Uterus (tissue), 4 donors: Measurements from ENCODE around the gene ANXA9. TPM values are rescaled to one million over a fixed set of nuclear protein-coding genes. Genes with fewer than 3 reads are reported as not detected.

Source experiments
- DNase-seq, 2 donors: peaks; one replicate each; pipeline ENCODE4 v3.0.0-alpha.2; 2019 to 2020
- H3K27ac ChIP-seq, 2 donors: fragments of 200-600 bp; sonication (generic); 1 replicate in 1 of 2; 2 replicates in 1 of 2; pipeline ENCODE4 v1.5.1; 2016 to 2018
- H3K27me3 ChIP-seq, 2 donors: fragments of 200-600 bp; sonication (generic); one replicate each; pipeline ENCODE4 v1.5.1; 2018 to 2019; ENCODE audit warnings: control low read depth in 1 of 2
- H3K36me3 ChIP-seq, 2 donors: fragments of 200-600 bp; sonication (generic); one replicate each; pipeline ENCODE4 v1.5.1; 2019; ENCODE audit warnings: control low read depth in 1 of 2
- H3K4me1 ChIP-seq, 2 donors: fragments of 200-600 bp; sonication (generic); one replicate each; pipeline ENCODE4 v1.5.1; 2018 to 2019; ENCODE audit warnings: control low read depth in 1 of 2
- H3K4me3 ChIP-seq, 2 donors: fragments of 200-600 bp; sonication (generic); 1 replicate in 1 of 2; 2 replicates in 1 of 2; pipeline ENCODE4 v1.5.1; 2018 to 2019; ENCODE audit warnings: mild to moderate bottlenecking in 1 of 2
- H3K9me3 ChIP-seq, 2 donors: fragments of 200-600 bp; sonication (generic); one replicate each; pipeline ENCODE4 v1.5.1; 2019; ENCODE audit warnings: control low read depth in 1 of 2
- POLR2A ChIP-seq, 2 donors: fragments of 450-650 bp; IDR thresholded peaks; one replicate each; pipeline ENCODE4 v1.6.1; 2016; ENCODE audit warnings: antibody characterized with exemption in 2 of 2, mild to moderate bottlenecking in 1 of 2, moderate library complexity in 1 of 2
- intact Hi-C: fragments of 100-400 bp; cut with DNase I; formaldehyde crosslinking; loops from one replicate; pipeline ENCODE4 v1.15.1; 2023; ENCODE audit warnings: low total_unique reads
- small RNA-seq: library from RNA; depleted of rRNA; stranded (forward); fragments of <200 nt; gene quantifications from one replicate; pipeline ENCODE3, GENCODE V24; 2016
- total RNA-seq, 4 donors: library from RNA; depleted of rRNA in 3 of 4; stranded (reverse); fragments of >200 nt in 3 of 4; gene quantifications; one replicate each; pipeline versions ENCODE4 v1.1.0 to v1.2.4, GENCODE V29; 2014 to 2023
- TF ChIP-seq, protein P1 (sequence below), 4 experiments: fragments of 200-600 bp in 2 of 4; fragments of 450-650 bp in 2 of 4; sonication (generic) in 2 of 4; IDR thresholded peaks; one replicate each; pipeline ENCODE4 v1.5.1; 2016 to 2019; ENCODE audit warnings: antibody characterized with exemption in 4 of 4, mild to moderate bottlenecking in 2 of 4, moderate library complexity in 1 of 4
- donor health status: DM: yes; HTN: yes; CAD: no.

The ANXA9 gene
- total RNA-seq, 4 donors from 2014 or later: 2.3 to 54.3 (median 6.2) TPM

DNA sequence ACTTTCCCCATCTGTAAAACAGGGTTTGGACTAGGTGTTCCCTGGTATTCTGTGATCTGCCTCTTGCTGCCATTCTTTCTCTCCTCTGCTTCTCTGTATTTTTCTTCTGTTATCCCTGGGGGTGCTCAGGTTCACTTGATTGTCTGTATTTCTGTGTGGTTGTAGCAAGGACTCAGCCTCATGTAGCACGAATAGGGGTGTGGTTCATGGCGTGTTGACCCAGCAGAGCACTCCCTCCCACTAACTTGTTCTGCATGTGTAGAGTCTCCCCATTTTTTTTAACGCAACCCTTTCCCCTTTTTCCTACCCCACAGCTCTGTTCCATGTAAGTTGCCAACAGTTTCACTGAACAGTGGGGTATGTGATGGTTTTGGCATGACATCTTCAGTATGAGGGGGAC lies 53.1 kb downstream of the ANXA9 start:
- Histone ChIP-seq H3K4me3 (no peak overlapping the region), H3K4me1 (no peaks in the 10 kb centered on the region), H3K9me3 (no peaks in the 10 kb centered on the region), H3K27ac (no peak overlapping the region), H3K27me3 (no peaks in the 10 kb centered on the region), H3K36me3 (no peaks in the 10 kb centered on the region)
- intact Hi-C loops: no loop called here
- no peak for DNase-seq
- no peak for TF ChIP-seq POLR2A (IDR thresholded peaks at IDR 0.05)
- TF ChIP-seq, protein P1, sequence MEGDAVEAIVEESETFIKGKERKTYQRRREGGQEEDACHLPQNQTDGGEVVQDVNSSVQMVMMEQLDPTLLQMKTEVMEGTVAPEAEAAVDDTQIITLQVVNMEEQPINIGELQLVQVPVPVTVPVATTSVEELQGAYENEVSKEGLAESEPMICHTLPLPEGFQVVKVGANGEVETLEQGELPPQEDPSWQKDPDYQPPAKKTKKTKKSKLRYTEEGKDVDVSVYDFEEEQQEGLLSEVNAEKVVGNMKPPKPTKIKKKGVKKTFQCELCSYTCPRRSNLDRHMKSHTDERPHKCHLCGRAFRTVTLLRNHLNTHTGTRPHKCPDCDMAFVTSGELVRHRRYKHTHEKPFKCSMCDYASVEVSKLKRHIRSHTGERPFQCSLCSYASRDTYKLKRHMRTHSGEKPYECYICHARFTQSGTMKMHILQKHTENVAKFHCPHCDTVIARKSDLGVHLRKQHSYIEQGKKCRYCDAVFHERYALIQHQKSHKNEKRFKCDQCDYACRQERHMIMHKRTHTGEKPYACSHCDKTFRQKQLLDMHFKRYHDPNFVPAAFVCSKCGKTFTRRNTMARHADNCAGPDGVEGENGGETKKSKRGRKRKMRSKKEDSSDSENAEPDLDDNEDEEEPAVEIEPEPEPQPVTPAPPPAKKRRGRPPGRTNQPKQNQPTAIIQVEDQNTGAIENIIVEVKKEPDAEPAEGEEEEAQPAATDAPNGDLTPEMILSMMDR (IDR thresholded peaks at IDR 0.05): no peak

DNA sequence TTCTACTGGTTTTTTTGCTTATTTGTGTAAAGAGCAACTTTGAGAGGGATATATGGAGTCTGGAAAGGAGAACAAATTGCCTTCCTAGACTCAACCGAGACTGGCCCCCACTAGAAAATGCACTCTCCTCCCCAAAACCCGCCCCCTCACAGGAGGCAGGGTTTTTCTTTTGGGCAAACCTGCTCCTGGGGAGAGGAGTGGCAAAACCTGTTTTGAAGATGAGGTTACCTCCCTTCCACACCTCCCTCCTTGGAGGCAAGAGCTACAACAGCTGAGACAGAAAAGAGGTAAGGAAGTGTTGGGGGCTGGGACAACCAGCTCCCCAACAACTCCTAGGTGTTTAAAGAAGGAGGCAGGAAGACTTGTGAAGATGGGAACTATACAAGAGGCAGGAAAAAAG lies 54.3 kb downstream of the ANXA9 start, which contains the start of gene BNIPL:
TSS of gene BNIPL (plus strand) at position 231 of the 400 bp plus-strand sequence. CDS start at position 371, 140 bp downstream.
- Histone ChIP-seq H3K9me3 (no peaks in the 10 kb centered on the region), H3K4me3 (no peak within 1 kb of the TSS)
- intact Hi-C loops: no loop called here

DNA sequence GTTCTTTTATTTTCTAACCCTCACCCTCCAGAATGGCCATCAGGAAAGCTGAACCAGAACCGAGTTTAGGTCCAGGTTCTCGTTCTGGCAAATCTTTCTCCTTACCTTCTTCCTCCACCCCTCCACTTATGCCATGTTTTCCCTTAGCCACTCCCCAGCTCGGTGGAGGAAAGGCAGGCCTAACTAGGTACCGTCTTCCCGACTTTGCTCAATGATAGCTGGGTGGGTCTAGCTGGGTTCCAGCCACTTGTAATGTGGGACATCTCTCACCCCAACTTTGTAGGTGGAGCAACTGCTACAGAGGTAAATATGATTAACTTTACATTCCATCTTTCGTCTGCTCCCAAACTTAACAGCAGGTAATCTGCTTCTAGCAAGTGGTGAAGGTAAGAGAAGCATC lies 54.9 kb downstream of the ANXA9 start:
- Histone ChIP-seq H3K4me1 (no peaks in the 10 kb centered on the region), H3K27ac (no peak overlapping the region), H3K36me3 (no peaks in the 10 kb centered on the region), H3K4me3 (no peak overlapping the region), H3K9me3 (no peaks in the 10 kb centered on the region), H3K27me3 (no peaks in the 10 kb centered on the region)
- no peak for TF ChIP-seq POLR2A (IDR thresholded peaks at IDR 0.05)
- TF ChIP-seq, protein P1 (IDR thresholded peaks at IDR 0.05): no peak
- intact Hi-C loops: no loop called here
- DNase-seq: no peak

More for the DNA sequence above, 54.3 kb downstream of the ANXA9 start, which contains the start of gene BNIPL:
- H3K36me3 ChIP-seq: no peaks in the 10 kb centered on the region
- DNase-seq: no peak
- no peaks in the 10 kb centered on the region for H3K27me3 ChIP-seq
- H3K4me1 ChIP-seq: no peaks in the 10 kb centered on the region
- H3K27ac ChIP-seq: no peak within 1 kb of the TSS
- TF ChIP-seq, protein P1 (IDR thresholded peaks at IDR 0.05): no peak
- no peak for TF ChIP-seq POLR2A (IDR thresholded peaks at IDR 0.05)

DNA sequence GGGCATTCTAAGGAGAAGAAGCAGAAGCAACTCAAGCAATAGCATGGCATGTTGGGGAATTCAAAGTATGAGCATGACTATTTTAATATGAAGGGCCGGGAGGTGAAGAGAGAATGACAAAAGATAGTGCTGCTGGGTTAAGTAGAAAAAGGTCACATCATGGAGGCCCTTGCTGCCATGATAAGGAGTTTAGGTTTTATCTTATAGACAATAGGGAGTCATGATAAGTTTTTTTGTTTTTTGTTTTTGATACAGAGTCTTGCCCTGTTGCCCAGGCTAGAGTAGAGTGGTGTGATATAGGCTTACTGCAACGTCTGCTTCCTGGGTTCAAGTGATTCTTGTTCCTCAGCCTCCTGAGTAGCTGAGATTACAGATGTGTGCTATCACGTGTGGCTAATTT lies 57.4 kb downstream of the ANXA9 start:
- DNase-seq: no peak
- TF ChIP-seq, protein P1 (IDR thresholded peaks at IDR 0.05): no peak
- TF ChIP-seq POLR2A (IDR thresholded peaks at IDR 0.05): no peak
- Histone ChIP-seq H3K27me3 (no peaks in the 10 kb centered on the region), H3K9me3 (no peaks in the 10 kb centered on the region), H3K36me3 (no peaks in the 10 kb centered on the region), H3K4me1 (no peaks in the 10 kb centered on the region), H3K27ac (no peak overlapping the region), H3K4me3 (no peak overlapping the region)
- intact Hi-C loops: no loop called here

DNA sequence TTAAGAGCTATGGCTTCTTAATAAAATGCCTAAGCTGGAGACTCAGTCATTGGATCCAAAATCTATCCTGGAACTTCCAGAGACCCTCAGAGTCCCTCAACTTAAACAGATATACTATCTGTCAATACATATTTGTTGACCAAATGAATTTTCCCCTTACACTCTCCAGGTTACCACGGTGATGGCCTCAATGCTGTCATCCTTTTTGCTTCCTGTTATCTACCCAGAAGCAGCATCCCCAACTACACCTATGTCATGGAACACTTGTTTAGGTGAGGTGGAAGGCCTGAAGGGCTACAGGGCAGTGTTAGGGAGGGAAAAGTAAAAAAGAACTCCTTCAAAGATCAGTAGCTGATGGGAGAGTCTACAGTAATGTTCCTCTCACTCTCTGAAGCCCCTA lies 61.1 kb downstream of the ANXA9 start:
- Histone ChIP-seq H3K27me3 (no peaks in the 10 kb centered on the region), H3K4me3 (no peak overlapping the region), H3K27ac (no peak overlapping the region), H3K36me3 (no peaks in the 10 kb centered on the region), H3K4me1 (no peaks in the 10 kb centered on the region), H3K9me3 (no peaks in the 10 kb centered on the region)
- intact Hi-C loops: no loop called here
- TF ChIP-seq, protein P1 (IDR thresholded peaks at IDR 0.05): no peak
- no peak for TF ChIP-seq POLR2A (IDR thresholded peaks at IDR 0.05)
- no peak for DNase-seq

Small RNA genes within 50 kb of the gene (small RNA-seq; reads per million reads assigned to genes)
- not detected for gene RNU6-884P

Other genes with a start within 250 kb of the ANXA9 start
- 10 to 100 TPM in 3 of 4 donors, 1 to 10 TPM in 1; 5.9 to 26.7 (median 16.5) TPM for gene CTSS, start 216.5 kb upstream of the ANXA9 start, total RNA-seq
- 100 to 1,000 TPM in 3 of 4 donors, 10 to 100 TPM in 1; 83.5 to 168 (median 114) TPM for gene CTSK, start 174.0 kb upstream of the ANXA9 start, total RNA-seq
- gene ARNT, start 105.7 kb upstream of the ANXA9 start, total RNA-seq: 10 to 100 TPM; 28.9 to 86.1 (median 59.1) TPM
- gene CTXND2, start 95.2 kb upstream of the ANXA9 start, total RNA-seq: not detected
- gene SETDB1, start 55.9 kb upstream of the ANXA9 start, total RNA-seq: 10 to 100 TPM; 21.8 to 63.2 (median 54.4) TPM
- 100 to 1,000 TPM in 3 of 4 donors, 10 to 100 TPM in 1; 74.9 to 191 (median 147) TPM for gene CERS2, start 7.5 kb upstream of the ANXA9 start, total RNA-seq
- 10 to 100 TPM in 3 of 4 donors, 1 to 10 TPM in 1; 10.0 to 37.7 (median 24.6) TPM for gene MINDY1, start 24.6 kb downstream of the ANXA9 start, total RNA-seq
- gene PRUNE1, start 26.2 kb downstream of the ANXA9 start, total RNA-seq: 10 to 100 TPM in 3 of 4 donors, 1 to 10 TPM in 1; 10.0 to 26.4 (median 20.1) TPM
- gene BNIPL, start 54.3 kb downstream of the ANXA9 start, total RNA-seq: under 1 TPM in 2 of 4 donors, not detected in 2; 0.24 to 0.55 TPM
- 1 to 10 TPM in 3 of 4 donors, under 1 TPM in 1; 0.59 to 8.5 (median 3.8) TPM for gene C1orf56, start 65.5 kb downstream of the ANXA9 start, total RNA-seq
- gene CDC42SE1, start 77.3 kb downstream of the ANXA9 start, total RNA-seq: 10 to 100 TPM; 21.5 to 80.8 (median 39.4) TPM
- gene MLLT11, start 78.1 kb downstream of the ANXA9 start, total RNA-seq: 10 to 100 TPM in 1 of 4 donors, 1 to 10 TPM in 3; 1.3 to 10.6 (median 5.6) TPM
- 100 to 1,000 TPM in 1 of 4 donors, 10 to 100 TPM in 2, 1 to 10 TPM in 1; 7.4 to 285 (median 21.2) TPM for gene GABPB2, start 88.5 kb downstream of the ANXA9 start, total RNA-seq
- 10 to 100 TPM in 2 of 4 donors, 1 to 10 TPM in 1, under 1 TPM in 1; 0.88 to 31.3 (median 10.4) TPM for gene SEMA6C, start 164.3 kb downstream of the ANXA9 start, total RNA-seq
- gene TNFAIP8L2, start 174.4 kb downstream of the ANXA9 start, total RNA-seq: 10 to 100 TPM in 1 of 4 donors, 1 to 10 TPM in 3; 1.0 to 27.1 (median 3.1) TPM
- 10 to 100 TPM in 2 of 4 donors, 1 to 10 TPM in 2; 6.4 to 32.9 (median 11.1) TPM for gene LYSMD1, start 183.6 kb downstream of the ANXA9 start, total RNA-seq
- 100 to 1,000 TPM in 1 of 4 donors, 10 to 100 TPM in 2, 1 to 10 TPM in 1; 3.2 to 186 (median 21.3) TPM for gene SCNM1, start 183.9 kb downstream of the ANXA9 start, total RNA-seq
- gene TMOD4, start 193.7 kb downstream of the ANXA9 start, total RNA-seq: under 1 TPM in 1 of 4 donors, not detected in 3; 0.26 TPM
- gene VPS72, start 207.9 kb downstream of the ANXA9 start, total RNA-seq: 10 to 100 TPM; 22.3 to 53.5 (median 32.7) TPM
- gene PIP5K1A, start 216.3 kb downstream of the ANXA9 start, total RNA-seq: 100 to 1,000 TPM in 2 of 4 donors, 10 to 100 TPM in 2; 66.8 to 240 (median 92.6) TPM